Measurements from ENCODE around the gene CDC42SE2.

DNA sequence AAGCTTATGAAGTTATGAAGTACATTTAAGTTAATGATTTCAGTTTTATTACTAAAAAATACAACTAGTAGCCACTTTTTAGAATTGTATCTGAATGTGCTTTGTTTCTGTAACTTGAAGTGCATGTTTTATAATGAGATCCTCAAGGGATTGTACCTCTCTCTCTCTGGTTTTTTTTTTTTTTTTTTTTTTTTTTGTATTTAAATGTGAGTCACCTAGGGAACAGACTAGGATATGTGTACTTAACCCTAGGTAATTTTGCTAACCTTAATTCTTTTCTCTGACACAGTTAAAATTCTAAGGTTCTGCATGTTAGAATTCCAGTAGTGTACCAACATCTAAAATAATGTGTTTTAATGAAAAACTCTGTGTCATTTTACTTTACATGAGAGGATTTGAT is 59.5 kb downstream of the CDC42SE2 start:
- TF ChIP-seq CTCF (IDR thresholded peaks at IDR 0.05) = no peak
- no peak for TF ChIP-seq POLR2A (IDR thresholded peaks at IDR 0.05)
